Measurements from ENCODE around the gene DYNC1H1.

The DYNC1H1 gene

DNA sequence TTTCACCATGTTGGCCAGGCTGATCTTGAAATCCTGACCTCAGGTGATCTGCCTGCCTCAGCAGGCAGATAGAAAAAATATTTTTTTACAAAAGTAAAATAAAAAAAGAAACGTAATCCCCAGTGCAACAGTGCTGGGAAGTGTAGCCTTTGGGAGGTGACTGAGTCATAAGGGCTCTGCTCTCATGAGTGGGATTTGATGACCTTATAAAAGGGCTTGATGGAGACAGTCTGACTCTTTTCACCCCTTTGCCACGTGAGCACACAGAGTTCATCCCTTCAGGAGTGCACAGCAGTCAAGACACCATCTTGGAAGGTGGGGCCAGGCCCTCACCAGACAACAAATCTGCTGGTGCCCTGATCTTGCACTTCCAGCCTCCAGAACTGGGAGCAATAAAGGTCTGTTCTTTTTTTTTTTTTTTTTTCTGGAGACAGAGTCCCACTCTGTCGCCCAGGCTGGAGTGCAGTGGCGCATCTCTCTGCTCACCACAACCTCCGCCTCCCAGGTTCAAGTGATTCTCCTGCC lies 24.7 kb upstream of the DYNC1H1 start:
- DNase-seq (ENCODE audit: low read depth) = no peak
- TF ChIP-seq, protein P1, sequence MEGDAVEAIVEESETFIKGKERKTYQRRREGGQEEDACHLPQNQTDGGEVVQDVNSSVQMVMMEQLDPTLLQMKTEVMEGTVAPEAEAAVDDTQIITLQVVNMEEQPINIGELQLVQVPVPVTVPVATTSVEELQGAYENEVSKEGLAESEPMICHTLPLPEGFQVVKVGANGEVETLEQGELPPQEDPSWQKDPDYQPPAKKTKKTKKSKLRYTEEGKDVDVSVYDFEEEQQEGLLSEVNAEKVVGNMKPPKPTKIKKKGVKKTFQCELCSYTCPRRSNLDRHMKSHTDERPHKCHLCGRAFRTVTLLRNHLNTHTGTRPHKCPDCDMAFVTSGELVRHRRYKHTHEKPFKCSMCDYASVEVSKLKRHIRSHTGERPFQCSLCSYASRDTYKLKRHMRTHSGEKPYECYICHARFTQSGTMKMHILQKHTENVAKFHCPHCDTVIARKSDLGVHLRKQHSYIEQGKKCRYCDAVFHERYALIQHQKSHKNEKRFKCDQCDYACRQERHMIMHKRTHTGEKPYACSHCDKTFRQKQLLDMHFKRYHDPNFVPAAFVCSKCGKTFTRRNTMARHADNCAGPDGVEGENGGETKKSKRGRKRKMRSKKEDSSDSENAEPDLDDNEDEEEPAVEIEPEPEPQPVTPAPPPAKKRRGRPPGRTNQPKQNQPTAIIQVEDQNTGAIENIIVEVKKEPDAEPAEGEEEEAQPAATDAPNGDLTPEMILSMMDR (conservative IDR thresholded peaks at IDR 0.05; ENCODE audit: control insufficient read depth, insufficient read depth, low read depth, low read length) = no peak
- H3K4me3 ChIP-seq (ENCODE audit: control insufficient read depth, low read depth, low read length) = no peak overlapping the region

DNA sequence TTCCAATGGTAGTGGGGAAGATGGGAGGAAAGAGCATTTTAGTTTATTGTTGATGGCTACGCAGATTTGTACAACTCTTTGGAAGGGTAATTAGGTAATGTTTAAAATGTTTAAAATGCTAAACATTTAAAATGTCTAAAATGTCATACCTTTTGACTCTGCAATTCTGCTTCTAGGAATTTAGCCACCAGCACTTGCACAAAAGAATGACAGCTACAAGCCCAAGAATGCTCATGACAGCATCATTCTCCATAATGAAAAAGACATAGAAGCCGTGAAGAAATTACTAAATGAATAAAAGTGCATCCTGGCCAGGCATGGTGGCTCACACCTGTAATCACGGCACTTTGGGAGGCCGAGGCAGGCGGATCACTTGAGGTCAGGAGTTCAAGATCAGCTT lies 19.9 kb upstream of the DYNC1H1 start:
- no peak for DNase-seq (ENCODE audit: low read depth)
- H3K4me3 ChIP-seq (ENCODE audit: control insufficient read depth, low read depth, low read length) = no peak overlapping the region
- TF ChIP-seq, protein P1 (conservative IDR thresholded peaks at IDR 0.05; ENCODE audit: control insufficient read depth, insufficient read depth, low read depth, low read length) = no peak

DNA sequence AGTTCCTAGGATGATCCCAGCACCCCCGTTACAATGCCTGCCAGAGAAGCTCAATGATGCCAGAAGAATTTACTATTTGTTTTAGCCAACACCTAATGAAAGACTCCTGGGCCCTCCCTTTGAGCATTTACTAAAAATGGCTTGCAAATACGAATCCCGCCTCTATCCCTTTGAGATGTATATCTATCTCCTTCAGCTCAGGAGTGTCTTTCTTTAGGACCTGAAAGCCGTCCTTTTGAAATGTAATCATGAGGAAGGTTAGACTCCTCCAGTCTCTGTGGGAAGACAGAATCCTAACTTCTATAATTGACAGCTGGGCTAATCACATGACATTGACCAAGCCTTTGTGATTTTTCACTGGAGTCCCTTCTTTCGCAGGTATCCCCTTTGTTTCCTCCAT lies 19.2 kb upstream of the DYNC1H1 start:
- no peak for DNase-seq (ENCODE audit: low read depth)
- no peak overlapping the region for H3K4me3 ChIP-seq (ENCODE audit: control insufficient read depth, low read depth, low read length)
- TF ChIP-seq, protein P1 (conservative IDR thresholded peaks at IDR 0.05; ENCODE audit: control insufficient read depth, insufficient read depth, low read depth, low read length) = no peak

DNA sequence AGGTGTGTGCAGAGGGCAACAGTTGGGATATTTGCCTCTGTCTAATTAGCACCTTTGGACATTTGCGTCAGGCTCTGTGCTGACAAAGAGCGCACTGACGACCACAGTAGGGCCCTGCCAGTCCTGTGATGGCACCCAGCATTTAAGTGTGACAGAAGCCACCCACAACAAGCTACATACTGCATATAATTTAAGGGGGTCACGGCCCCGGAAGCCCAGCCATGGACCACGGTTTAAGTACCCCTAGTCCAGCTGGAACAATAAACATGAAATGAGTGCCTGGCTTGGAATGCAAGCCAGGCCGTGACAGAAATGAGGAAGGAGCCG lies 16.8 kb upstream of the DYNC1H1 start:
- no peak for DNase-seq (ENCODE audit: low read depth)
- peak overlapping the region; percentile 97 for H3K4me3 ChIP-seq (ENCODE audit: control insufficient read depth, low read depth, low read length)
- TF ChIP-seq, protein P1 (conservative IDR thresholded peaks at IDR 0.05; ENCODE audit: control insufficient read depth, insufficient read depth, low read depth, low read length) = no peak

DNA sequence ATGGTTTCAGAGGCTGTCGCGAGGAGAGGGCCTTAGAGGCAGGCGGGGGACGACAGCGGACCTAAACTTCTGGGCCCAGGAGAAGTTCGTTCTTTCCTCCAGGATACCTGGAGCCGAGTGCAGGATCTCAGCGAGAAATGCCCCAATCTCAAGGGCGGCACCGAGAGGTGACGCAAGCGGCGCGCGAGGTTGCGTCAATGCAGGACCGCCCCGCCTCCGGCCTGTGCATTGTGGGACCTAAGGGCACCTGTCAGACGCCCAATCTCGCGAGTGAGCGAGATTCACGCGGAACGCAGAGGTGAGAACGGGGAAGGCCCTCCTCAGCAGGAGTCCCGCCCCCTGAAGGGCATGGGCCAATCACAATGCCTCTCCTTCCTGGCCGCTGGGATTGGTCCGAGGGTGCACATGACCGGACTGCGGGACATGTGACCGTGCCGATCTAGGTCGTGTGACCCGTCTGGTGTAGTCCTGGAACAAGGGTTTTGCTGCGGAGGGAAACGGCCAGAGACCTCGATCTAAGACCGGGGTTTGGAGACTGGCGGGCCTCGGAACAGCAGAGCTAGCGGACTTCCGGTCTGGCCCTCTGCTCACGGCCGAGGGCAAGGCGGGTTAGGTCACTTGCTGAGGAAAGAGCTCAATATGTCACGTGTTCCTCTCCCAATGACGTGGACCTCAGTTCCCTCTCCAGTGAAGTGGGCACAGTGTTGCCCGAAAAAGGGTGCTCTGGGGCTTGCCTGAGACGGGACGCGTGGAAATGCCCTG lies 16.3 kb upstream of the DYNC1H1 start:
- TF ChIP-seq, protein P1 (conservative IDR thresholded peaks at IDR 0.05; ENCODE audit: control insufficient read depth, insufficient read depth, low read depth, low read length) = no peak
- DNase-seq (ENCODE audit: low read depth) = peak; percentile 100
- H3K4me3 ChIP-seq (ENCODE audit: control insufficient read depth, low read depth, low read length) = peak overlapping the region; percentile 97

DNA sequence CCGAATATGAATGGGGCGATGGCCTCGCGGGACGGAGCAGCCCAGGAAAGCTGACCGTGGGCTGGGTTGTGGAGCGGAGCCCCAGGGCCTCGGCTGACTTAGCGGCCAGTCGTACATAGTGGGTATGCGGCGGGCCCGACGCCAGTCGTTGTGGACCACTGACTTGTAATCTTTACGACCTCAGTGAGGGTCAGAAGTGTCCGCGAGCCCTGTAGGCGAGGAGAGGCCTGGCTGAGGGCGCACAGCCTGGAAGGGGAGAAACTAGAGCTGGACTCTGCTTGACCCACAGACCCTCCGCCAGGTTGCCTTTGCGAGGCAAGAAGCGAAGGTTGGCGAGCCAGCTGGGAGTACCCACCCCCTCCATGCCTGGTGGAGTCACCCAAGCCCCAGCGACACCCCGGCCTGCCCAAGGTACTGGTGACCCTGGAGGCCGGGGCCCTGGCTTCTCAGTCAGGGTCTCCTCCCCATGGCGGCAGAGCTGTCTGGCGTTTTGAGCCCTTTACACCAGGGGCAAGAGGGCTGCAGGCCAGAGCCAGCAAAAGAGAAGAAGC lies 15.6 kb upstream of the DYNC1H1 start:
- no peak for DNase-seq (ENCODE audit: low read depth)
- TF ChIP-seq, protein P1 (conservative IDR thresholded peaks at IDR 0.05; ENCODE audit: control insufficient read depth, insufficient read depth, low read depth, low read length) = no peak

More for the DNA sequence above, 15.6 kb upstream of the DYNC1H1 start:
- H3K4me3 ChIP-seq (ENCODE audit: control insufficient read depth, low read depth, low read length) = peak overlapping the region; percentile 97

All from fibroblast of mammary gland (primary cell).